AG10803 (cell line): ENCODE measurements around the gene PTCH2.
"Not testable (repeated sequence)": the region's sequence is repeated elsewhere in the genome, so short reads cannot be mapped to it uniquely, and the experiment has no call there.

Source experiments
- DNase-seq: peaks from one replicate; pipeline ENCODE4 v3.0.0; 2010; ENCODE audit warnings: low read depth
- H3K4me3 ChIP-seq: 2 replicates; pipeline ENCODE4 v1.5.1; 2011; ENCODE audit warnings: mild to moderate bottlenecking, low read length, control low read depth
- TF ChIP-seq, protein P1 (sequence below): conservative IDR thresholded peaks from 2 replicates; pipeline ENCODE4 v1.5.1; 2011; ENCODE audit warnings: mild to moderate bottlenecking, low read length, control low read depth, inconsistent platforms

Gene PTCH2

DNA sequence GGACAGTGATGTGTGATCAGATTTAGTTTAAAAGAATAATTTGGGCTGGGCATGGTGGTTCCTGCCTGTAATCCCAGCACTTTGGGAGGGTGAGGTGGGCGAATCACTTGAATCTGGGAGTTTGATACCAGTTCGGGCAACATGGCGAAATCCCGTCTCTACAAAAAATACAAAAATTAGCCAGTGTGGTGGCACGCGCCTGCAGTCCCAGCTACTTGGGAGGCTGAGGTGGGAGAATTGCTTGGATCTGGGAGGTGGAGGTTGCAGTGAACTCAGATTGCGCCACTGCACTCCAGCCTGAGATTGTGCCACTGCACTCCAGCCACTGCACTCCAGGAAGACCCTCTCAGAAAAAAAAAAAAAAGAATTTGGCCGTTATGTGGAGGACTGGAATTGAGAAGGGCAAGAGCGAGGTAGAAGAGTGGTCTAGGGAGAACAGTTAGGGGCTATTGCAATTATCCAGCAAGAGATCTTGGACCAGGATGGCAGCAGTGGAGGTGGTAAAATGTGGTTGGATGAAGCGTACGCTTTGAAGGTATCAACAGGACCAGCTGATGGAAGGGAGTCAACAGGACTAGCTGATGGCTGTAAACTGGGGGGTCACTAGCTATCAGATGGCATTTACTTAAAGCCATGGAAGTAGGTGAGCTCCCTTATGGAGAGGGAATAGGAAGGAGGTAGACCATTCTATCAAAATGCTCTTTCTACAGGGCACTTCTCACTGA is 25.1 kb downstream of the PTCH2 start:
- DNase-seq: no peak
- TF ChIP-seq, protein P1, sequence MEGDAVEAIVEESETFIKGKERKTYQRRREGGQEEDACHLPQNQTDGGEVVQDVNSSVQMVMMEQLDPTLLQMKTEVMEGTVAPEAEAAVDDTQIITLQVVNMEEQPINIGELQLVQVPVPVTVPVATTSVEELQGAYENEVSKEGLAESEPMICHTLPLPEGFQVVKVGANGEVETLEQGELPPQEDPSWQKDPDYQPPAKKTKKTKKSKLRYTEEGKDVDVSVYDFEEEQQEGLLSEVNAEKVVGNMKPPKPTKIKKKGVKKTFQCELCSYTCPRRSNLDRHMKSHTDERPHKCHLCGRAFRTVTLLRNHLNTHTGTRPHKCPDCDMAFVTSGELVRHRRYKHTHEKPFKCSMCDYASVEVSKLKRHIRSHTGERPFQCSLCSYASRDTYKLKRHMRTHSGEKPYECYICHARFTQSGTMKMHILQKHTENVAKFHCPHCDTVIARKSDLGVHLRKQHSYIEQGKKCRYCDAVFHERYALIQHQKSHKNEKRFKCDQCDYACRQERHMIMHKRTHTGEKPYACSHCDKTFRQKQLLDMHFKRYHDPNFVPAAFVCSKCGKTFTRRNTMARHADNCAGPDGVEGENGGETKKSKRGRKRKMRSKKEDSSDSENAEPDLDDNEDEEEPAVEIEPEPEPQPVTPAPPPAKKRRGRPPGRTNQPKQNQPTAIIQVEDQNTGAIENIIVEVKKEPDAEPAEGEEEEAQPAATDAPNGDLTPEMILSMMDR: no peak
- H3K4me3 ChIP-seq: no peak overlapping the region

DNA sequence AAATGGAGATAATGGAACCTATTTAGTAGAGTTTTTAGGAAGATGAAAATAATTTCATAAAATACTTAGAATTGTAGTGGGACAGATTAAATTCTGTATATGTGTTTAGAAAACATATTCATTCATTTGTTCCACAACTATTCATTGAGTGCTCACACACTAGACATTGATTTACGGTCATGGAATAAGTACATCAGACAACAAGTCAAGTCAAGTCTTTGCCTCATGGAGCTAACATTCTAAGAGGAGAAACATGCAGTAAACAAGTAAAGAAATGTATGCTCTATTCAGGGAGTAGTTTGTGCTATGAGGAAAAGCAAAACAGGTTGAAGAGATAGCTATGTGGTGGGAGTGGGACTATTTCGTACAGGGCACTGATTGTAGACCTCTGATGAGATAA is 25.7 kb downstream of the PTCH2 start:
- H3K4me3 ChIP-seq: no peak overlapping the region
- no peak for DNase-seq
- TF ChIP-seq, protein P1: no peak

DNA sequence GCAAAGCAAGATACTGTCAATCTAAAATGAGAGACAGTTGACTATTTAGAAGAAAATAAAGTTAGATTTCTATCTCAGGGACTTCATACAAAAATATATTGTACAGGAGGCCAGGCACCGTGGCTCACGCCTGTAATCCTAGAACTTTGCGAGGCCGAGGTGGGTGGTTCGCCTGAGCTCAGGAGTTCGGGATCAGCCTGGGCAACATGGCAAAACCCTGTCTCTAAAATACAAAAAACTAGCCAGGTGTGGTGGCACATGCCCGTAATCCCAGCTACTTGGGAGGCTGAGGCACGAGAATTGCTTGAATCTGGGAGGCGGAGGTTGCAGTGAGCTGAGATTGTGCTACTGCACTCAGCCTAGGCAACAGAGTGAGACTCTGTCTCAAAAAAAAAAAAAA is 27.1 kb downstream of the PTCH2 start:
- not testable (repeated sequence) for H3K4me3 ChIP-seq, DNase-seq

DNA sequence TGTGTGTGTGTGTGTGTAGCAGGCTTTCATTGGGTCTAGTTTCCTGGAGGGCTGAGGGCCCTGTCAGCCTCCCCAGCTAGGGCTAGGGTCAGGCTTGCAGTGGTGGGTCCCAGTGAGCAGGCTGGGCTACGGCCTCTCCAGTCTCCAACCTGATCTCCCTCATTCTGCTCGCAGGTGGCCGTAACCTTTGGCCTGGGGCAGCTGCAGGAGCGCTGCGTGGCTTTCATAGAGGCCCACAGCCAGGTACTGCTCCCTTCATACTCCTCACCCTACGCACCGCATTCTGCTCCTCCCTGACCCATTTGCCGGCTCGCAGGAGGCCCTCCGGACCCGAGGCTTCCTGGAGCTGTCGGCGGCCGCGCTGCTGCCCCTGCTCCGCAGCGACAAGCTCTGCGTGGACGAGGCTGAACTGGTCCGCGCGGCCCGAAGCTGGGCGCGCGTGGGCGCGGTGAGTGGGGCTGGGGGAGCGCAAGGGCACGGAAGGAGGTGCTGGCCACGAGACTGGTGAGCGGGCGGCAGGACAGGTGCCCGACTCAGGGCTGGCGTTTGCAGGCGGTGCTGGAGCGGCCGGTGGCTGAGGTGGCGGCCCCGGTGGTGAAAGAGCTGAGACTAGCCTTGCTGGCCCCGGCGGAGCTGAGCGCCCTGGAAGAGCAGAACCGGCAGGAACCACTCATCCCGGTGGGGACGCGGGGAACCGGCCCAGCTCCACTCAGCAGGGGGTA is 30.1 kb downstream of the PTCH2 start:
- H3K4me3 ChIP-seq: no peak overlapping the region; the same call in 1 of the 2 replicates
- DNase-seq: no peak
- TF ChIP-seq, protein P1: no peak

DNA sequence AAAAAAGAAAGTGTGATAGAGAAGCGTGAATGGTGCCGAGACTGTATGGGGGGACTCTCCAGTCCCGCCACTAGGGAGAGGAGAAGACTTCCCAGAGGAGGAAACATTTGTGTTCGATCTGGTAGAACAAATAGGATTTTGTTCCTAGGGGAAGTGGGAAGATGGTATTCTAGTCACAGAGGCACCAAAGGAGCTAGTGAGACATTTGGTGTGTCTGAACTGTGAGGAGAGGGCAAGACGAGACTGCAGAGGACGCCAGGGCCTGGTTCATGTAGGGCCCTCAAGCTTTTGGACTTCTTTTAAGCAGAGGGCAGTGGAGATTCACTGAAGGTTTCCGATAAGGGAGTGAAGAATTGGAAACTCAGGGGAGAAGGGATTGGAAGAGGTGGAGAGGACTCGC is 31.8 kb downstream of the PTCH2 start:
- no peak for DNase-seq
- TF ChIP-seq, protein P1: peak; percentile 22; the same call in 1 of the 2 replicates
- H3K4me3 ChIP-seq: peak overlapping the region; percentile 8; the same call in 1 of the 2 replicates

DNA sequence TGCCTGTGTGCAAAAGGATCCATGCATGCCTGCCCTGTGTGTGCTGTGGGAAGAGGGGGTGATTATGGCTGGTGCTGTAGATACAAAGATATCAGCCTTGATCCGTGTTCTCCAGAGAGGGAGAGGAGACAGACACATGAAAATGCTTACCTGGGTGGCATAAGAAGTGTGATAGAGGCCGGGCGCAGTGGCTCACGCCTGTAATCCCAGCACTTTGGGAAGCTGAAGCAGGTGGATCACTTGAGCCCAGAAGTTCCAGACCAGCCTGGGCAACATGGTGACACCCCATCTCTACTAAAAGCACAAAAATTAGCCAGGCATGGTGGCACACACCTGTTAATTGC is 32.3 kb downstream of the PTCH2 start:
- H3K4me3 ChIP-seq: 0 out of 2 replicates have a peak overlapping the region, but pooled peaks have one; percentile 15

DNA sequence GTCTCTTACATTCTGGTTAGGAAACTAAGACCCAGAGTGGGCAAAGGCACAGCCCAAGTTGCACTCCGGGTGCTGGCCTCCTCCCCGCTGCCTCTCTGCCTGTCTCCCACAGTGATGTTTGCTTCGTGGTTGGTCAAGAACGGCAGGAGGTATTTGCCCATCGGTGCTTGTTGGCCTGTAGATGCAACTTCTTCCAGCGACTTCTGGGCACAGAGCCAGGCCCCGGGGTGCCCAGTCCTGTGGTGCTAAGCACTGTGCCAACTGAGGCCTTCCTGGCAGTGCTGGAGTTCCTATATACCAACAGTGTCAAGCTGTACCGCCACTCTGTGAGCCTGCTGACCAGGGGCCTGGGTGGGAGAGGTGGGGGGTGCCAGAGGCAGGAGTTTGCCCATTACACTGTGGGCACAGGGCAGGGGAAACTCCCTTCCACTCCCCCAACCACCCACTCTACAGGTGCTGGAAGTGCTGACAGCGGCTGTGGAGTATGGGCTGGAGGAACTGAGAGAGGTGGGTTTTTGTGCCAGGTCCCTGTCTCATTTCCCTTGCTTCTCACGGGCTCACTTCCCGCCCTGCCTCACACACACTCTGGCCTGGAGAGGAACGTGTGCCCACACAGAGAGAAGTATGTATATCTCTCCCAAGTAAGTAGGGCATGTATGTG is 32.8 kb downstream of the PTCH2 start:
- TF ChIP-seq, protein P1: no peak
- peak; percentile 46 for DNase-seq
- H3K4me3 ChIP-seq: peak overlapping the region; percentile 78

More for the DNA sequence above, 32.3 kb downstream of the PTCH2 start:
- DNase-seq: not testable (repeated sequence)
